HG03196 (cell line): ENCODE results near the gene RAPGEF1.

Experiments used
- ATAC-seq: cut with Tn5 transposase; IDR thresholded peaks from one replicate; pipeline ENCODE4 v1.9.1; 2021; ENCODE audit not compliant: unreplicated experiment

Gene RAPGEF1

GRCh38 chr9:131539223-131539923, 200.5 kb downstream of the RAPGEF1 start:
- no peak for ATAC-seq

DNA sequence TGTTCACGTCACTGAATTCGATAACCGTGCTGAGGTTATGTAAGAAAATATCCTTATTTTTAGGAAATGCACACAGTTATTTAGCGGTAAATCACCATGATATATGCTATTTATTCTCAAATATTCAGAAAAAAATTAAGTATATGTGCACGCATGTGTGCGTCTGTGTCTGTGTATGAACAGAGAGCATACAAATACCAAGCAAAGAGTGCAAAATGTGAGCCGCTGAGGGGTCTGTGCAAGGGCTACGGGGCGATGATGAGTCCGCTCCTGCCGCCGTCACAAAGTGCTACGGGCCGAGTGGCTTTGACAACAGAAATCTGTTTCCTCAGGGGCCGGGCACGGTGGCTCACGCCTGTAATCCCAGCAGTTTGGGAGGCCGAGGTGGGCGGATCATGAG, 201.9 kb downstream of the RAPGEF1 start:
- ATAC-seq: no peak

DNA sequence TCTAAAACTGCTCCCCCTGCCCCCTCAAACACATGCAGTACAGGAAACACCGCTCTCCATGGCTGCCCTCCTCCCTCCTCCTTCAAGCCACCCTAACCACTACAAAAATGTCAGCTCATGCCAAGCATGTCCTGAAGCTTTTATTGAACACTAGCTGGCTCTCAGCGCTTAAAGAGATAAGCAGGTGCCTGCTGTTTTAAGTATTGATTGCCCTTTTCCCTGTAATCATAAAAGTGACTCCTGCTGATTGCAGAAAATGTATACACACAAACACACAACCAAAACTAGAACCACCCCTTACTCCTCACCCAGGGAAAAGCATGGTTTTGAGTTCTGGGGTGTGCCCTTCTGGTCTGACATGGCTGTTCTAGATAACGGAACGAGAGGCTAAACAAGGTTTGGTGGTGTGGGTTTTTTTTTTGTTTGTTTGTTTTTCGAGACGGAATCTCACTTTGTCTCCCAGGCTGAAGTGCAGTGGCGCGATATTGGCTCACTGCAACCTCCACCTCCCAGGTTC, 205.1 kb downstream of the RAPGEF1 start:
- no peak for ATAC-seq

- ATAC-seq: peak; percentile 71
These were observed 208.7 kb downstream of the RAPGEF1 start, which contains the start of gene UCK1 for GRCh38 chr9:131530920-131531832. UCK1 (minus strand) TSS chr9:131531263; CDS start chr9:131531174, 89 bp downstream.

- peak; percentile 12 for ATAC-seq
These were observed 209.3 kb downstream of the RAPGEF1 start for GRCh38 chr9:131530546-131530919.

- no peak for ATAC-seq
These were observed 210.0 kb downstream of the RAPGEF1 start for GRCh38 chr9:131529597-131530545.

GRCh38 chr9:131528886-131529505, 210.9 kb downstream of the RAPGEF1 start:
- ATAC-seq: no peak

DNA sequence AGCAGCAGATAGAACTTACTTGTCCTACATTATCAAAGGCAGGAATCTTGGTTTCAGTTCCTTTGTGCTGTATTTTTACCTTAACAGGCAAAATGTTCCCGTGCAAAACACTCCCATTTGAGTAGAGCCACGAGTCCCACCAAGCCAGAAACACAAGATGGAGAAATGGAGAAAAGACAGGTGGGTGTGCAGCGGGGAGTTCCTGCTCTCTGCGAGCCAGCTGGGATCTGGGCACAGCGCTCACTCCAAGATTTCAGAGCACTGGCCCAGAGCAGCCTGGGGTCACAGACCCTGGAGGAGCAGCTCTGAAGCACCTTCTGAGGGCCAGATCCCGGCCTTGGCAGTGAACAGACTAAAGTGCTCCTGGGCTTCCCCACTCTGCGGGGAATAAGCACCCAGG, 211.7 kb downstream of the RAPGEF1 start:
- no peak for ATAC-seq
